Measurements from ENCODE around the gene MASTL. TPM values are rescaled to one million over a fixed set of nuclear protein-coding genes. Genes with fewer than 3 reads are reported as not detected.

The MASTL gene
- total RNA-seq, 1 experiment from 2014 or later, result 44.4 TPM

DNA sequence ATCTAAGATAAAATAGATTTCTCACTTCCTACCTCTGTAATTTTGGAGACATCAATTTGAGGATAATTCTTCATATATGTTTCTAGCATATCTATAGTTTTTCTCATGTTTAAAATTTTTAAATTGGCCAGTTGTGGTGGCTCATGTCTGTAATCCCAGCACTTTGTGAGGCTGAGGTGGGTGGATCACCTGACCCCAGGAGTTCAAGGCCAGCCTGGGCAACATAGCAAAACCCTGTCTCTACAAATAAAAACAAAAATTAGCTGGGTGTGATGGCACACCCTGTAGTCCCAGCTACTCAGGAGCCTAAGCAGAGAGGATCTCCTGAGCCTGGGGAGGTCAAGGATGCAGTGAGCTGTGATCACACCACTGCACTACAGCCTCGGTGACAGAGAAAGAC is 80.6 kb downstream of the MASTL start:
- TF ChIP-seq CTCF (conservative IDR thresholded peaks at IDR 0.05; ENCODE audit: low read depth, low read length) (no peak), EZH2 (IDR thresholded peaks at IDR 0.05; ENCODE audit: borderline replicate concordance, low read depth, low read length, poor library complexity, severe bottlenecking) (no peak)
- no TSS peak for BruUV-seq (replicated peaks)
- Histone ChIP-seq H3K4me3 (ENCODE audit: low read depth, low read length, poor library complexity, severe bottlenecking) (no peak overlapping the region), H3K4me1 (ENCODE audit: insufficient read depth, low read length, poor library complexity, severe bottlenecking) (peaks cover 3% of the 10 kb centered on the region), H3K27me3 (replicated peaks; ENCODE audit: insufficient read depth, low read depth, low read length, poor library complexity) (no peaks in the 10 kb centered on the region), H3K36me3 (ENCODE audit: insufficient read depth, low read length, poor library complexity, severe bottlenecking) (no peaks in the 10 kb centered on the region), H3K27ac (ENCODE audit: low read depth, low read length, poor library complexity, severe bottlenecking) (no peak overlapping the region), H3K9me3 (ENCODE audit: low read depth, low read length, poor library complexity, severe bottlenecking) (no peaks in the 10 kb centered on the region)
- CTCF ChIA-PET, result no interaction called here
- POLR2A ChIA-PET (ENCODE audit: low non-redundant PET), result no interaction called here
- intact Hi-C loops (cut with micrococcal nuclease; ENCODE audit: unreplicated experiment), result no loop called here
- no peak for DNase-seq (ENCODE audit: low spot score)

Other genes starting within 250 kb of the MASTL start
- 15.2 and 16.9 TPM in 2 replicates for gene ANKRD26, start 54.9 kb upstream of the MASTL start, total RNA-seq (2021)
- 151 and 161 TPM in 2 replicates for gene YME1L1, start 968 bp upstream of the MASTL start, total RNA-seq (2021)
- 15.2 and 16.8 TPM in 2 replicates for gene ACBD5, start 85.4 kb downstream of the MASTL start, total RNA-seq (2021)